ENCODE data around the gene JHY. TPM values are rescaled to one million over a fixed set of nuclear protein-coding genes. Genes with fewer than 3 reads are reported as not detected.
A peak's percentile ranks its signal among the peaks of the same experiment; 100 is the strongest.
"Not testable (repeated sequence)": the region's sequence is repeated elsewhere in the genome, so short reads cannot be mapped to it uniquely, and the experiment has no call there.

The JHY gene
- total RNA-seq, 2 experiments from 2014 or later, result 1.5 to 1.6 TPM

DNA sequence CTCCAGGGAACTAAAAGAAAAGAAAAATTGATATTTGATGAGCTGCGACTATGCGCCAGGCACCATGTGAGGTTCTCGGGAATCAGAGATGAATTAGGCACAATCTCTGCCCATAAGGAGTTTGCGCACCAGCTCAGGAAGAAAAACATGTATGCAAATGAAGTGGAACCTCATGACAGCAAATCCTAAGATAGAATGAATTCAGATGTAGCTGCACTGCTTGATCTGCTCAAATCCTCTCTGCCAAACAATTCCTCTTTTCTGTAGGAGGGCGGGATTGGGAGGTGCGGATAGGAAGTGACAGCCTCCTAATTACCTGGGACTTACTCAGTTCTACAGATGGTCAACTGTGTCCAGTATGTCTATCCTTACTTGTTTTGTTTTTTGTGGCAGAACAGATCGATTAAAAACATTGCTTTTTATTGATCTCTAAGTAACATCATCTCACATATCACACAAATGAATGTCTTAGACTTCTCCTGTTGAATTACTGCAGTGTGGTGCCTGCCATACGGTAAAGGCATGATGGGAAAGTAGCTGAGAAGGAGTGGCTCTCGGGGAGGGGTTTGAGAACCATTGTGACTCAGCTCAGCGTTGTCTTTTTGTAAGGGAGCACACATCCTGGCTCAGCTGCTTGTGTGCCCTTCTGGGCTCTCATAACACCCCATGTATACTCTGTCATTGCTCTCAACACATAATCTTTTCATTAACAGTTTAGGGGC, 30.3 kb upstream of the JHY start:
- H3K27me3 Mint-ChIP-seq (ENCODE audit: low read depth), result no peaks in the 10 kb centered on the region
- peak; percentile 64 for DNase-seq
- H3K9me3 Mint-ChIP-seq (ENCODE audit: insufficient read depth), result no peaks in the 10 kb centered on the region
- CTCF ChIA-PET, result interaction anchor here (0.9 to 15.0 kb wide), 38 partner anchors 8 to 312 kb away, joined by 3 to 469 read pairs (median 8); partner anchors contain the start of genes CRTAM, JHY and UBASH3B
- peak overlapping the region; percentile 82 for H3K27ac Mint-ChIP-seq
- ATAC-seq, result peak; percentile 29
- peaks cover 27% of the 10 kb centered on the region for H3K36me3 Mint-ChIP-seq (ENCODE audit: low read depth)
- H3K4me3 Mint-ChIP-seq, result peak overlapping the region; percentile 54
- H3K4me1 Mint-ChIP-seq (ENCODE audit: low read depth), result peaks cover 75% of the 10 kb centered on the region
- POLR2A ChIA-PET, result interaction anchor here (0.6 to 4.1 kb wide), 12 partner anchors 9 to 219 kb away, joined by 3 to 43 read pairs (median 4); partner anchors contain the start of gene CRTAM

GRCh38 chr11:122852796-122853160, 29.8 kb upstream of the JHY start:
- POLR2A ChIA-PET, result interaction anchor here (0.9 to 4.1 kb wide), 11 partner anchors 9 to 220 kb away, joined by 3 to 43 read pairs (median 4); partner anchors contain the start of gene CRTAM
- DNase-seq (no peak), ATAC-seq (no peak)
- Mint-ChIP-seq H3K4me1 (ENCODE audit: low read depth) (peaks cover 72% of the 10 kb centered on the region), H3K27ac (peak overlapping the region; percentile 82), H3K9me3 (ENCODE audit: insufficient read depth) (no peaks in the 10 kb centered on the region), H3K36me3 (ENCODE audit: low read depth) (peaks cover 31% of the 10 kb centered on the region), H3K27me3 (ENCODE audit: low read depth) (no peaks in the 10 kb centered on the region), H3K4me3 (peak overlapping the region; percentile 13)
- CTCF ChIA-PET, result interaction anchor here (0.9 to 15.0 kb wide), 37 partner anchors 8 to 275 kb away, joined by 3 to 469 read pairs (median 8); partner anchors contain the start of genes CRTAM, JHY and UBASH3B

DNA sequence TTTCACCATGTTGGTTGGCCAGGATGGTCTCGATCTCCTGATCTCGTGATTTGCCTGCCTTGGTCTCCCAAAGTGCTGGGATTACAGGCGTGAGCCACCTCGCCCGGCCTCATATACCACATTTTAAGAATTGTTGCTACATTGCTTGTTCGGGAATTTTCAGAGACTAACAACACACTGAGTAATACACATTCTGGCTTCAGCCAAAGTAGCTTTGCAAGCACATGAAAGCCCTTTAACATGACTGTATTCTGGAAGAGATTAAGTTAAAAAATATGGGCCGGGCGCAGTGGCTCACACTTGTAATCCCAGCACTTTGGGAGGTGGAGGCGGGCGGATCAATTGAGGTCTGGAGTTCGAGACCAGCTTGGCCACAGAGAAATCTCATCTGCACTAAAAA, 29.3 kb upstream of the JHY start:
- no peak for ATAC-seq
- ChIA-PET CTCF (interaction anchor here (0.8 to 15.0 kb wide), 41 partner anchors 9 to 625 kb away, joined by 3 to 469 read pairs (median 7); partner anchors contain the start of genes CRTAM and UBASH3B), POLR2A (interaction anchor here (0.9 to 4.1 kb wide), 9 partner anchors 10 to 220 kb away, joined by 3 to 43 read pairs (median 5); partner anchors contain the start of gene CRTAM)
- Mint-ChIP-seq H3K4me3 (no peak overlapping the region), H3K27ac (peak overlapping the region; percentile 44), H3K4me1 (ENCODE audit: low read depth) (peaks cover 67% of the 10 kb centered on the region), H3K36me3 (ENCODE audit: low read depth) (peaks cover 32% of the 10 kb centered on the region), H3K27me3 (ENCODE audit: low read depth) (no peaks in the 10 kb centered on the region), H3K9me3 (ENCODE audit: insufficient read depth) (no peaks in the 10 kb centered on the region)
- DNase-seq, result no peak

DNA sequence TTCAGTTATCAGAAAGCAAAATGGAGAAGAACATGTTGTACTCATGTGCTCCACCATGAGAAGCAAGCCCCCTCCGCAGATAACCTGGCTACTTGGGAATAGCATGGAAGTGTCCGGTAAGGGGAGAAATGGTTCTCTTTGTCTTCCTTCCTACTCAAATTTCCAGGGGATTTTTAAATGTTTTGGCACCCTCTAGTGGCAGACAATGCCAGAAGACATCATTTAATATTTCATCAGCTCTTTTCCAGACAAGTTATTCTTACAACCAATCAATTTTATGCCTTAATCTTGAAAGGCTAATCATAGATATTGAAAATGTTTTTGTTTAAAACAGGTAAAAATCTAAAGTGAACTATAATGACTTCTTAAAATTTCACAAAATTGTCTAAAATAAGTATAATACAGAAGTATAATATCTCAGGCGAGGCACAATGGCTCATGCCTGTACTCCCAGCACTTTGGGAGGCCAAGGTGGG, 28.6 kb upstream of the JHY start:
- Mint-ChIP-seq H3K9me3 (ENCODE audit: insufficient read depth) (no peaks in the 10 kb centered on the region), H3K4me1 (ENCODE audit: low read depth) (peaks cover 60% of the 10 kb centered on the region), H3K4me3 (no peak overlapping the region), H3K27me3 (ENCODE audit: low read depth) (no peaks in the 10 kb centered on the region), H3K36me3 (ENCODE audit: low read depth) (peaks cover 34% of the 10 kb centered on the region), H3K27ac (no peak overlapping the region)
- ATAC-seq (no peak), DNase-seq (peak; percentile 75)
- ChIA-PET CTCF (interaction anchor here (0.6 to 15.0 kb wide), 48 partner anchors 10 to 625 kb away, joined by 3 to 469 read pairs (median 6); partner anchors contain the start of genes CRTAM and UBASH3B), POLR2A (interaction anchor here (1.0 to 4.1 kb wide), 6 partner anchors 11 to 132 kb away, joined by 3 to 43 read pairs (median 4); partner anchors contain the start of gene CRTAM)

DNA sequence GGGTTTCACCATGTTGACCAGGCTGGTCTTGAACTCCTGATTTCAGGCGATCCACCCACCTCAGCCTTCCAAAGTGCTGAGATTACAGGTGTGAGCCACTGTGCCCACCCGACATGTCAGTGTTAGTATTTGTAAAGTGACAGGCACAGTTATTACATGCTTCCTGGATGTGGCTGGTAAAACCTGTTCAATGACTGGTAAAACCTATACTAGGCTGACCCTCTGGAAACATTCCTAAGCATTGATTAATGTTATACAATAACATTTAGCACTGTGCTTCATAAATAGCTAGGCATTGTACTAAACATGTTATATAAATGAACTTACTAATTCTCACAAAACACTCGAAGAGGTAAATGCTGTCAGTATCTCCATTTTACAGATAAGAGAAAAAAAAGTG, 20.9 kb upstream of the JHY start:
- no peaks in the 10 kb centered on the region for H3K9me3 Mint-ChIP-seq (ENCODE audit: insufficient read depth)
- peaks cover 25% of the 10 kb centered on the region for H3K36me3 Mint-ChIP-seq (ENCODE audit: low read depth)
- no peak overlapping the region for H3K27ac Mint-ChIP-seq
- ChIA-PET POLR2A (no interaction called here), CTCF (interaction anchor here (1.1 to 15.0 kb wide), 5 partner anchors 8 to 207 kb away, joined by 3 to 469 read pairs (median 76); no protein-coding TSS in a partner anchor)
- ATAC-seq, result no peak
- H3K4me3 Mint-ChIP-seq, result no peak overlapping the region
- H3K4me1 Mint-ChIP-seq (ENCODE audit: low read depth), result peaks cover 7% of the 10 kb centered on the region
- DNase-seq, result no peak
- H3K27me3 Mint-ChIP-seq (ENCODE audit: low read depth), result no peaks in the 10 kb centered on the region

DNA sequence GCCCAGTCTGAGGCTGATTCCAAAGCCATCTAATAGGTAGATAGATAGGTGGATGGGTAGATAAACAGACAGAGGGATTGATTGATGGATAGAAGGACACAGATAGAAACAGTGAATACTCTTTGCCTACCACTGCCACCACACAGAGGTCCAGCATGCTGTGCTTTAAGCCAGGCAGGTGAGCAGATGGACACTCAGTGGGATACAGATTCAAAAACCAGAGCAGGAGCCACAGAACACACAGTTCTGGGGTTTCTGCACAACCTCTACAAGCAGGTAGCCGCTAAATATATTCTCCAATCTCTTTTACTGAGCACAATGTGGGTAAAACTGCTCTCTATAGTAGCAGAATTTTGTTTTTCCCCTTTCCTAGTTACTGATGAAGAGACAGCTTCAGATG, 20.5 kb upstream of the JHY start:
- Mint-ChIP-seq H3K9me3 (ENCODE audit: insufficient read depth) (no peaks in the 10 kb centered on the region), H3K4me3 (no peak overlapping the region), H3K36me3 (ENCODE audit: low read depth) (peaks cover 25% of the 10 kb centered on the region), H3K4me1 (ENCODE audit: low read depth) (peaks cover 2% of the 10 kb centered on the region), H3K27me3 (ENCODE audit: low read depth) (no peaks in the 10 kb centered on the region), H3K27ac (no peak overlapping the region)
- no peak for ATAC-seq
- DNase-seq, result no peak
- CTCF ChIA-PET, result interaction anchor here (0.9 to 15.0 kb wide), 7 partner anchors 9 to 207 kb away, joined by 3 to 469 read pairs (median 16); no protein-coding TSS in a partner anchor
- POLR2A ChIA-PET, result no interaction called here

DNA sequence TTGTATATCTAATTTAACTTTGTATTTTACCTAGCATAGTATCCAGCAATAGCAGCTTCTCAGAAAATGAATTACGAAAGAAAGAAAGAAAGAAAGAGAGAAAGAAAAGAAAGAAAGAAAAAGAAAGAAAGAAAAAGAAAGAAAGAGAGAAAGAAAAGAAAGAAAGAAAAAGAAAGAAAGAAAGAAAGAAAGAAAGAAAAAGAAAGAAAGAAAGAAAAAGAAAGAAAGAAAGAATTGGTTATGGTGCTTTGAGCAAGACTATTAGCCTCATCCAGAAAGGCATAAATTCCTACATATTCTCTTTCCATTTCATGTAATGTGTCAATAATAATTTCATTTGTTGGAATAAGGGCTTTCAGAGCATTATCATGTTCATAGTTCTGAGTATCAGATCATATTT, 19.4 kb upstream of the JHY start:
- CTCF ChIA-PET, result interaction anchor here (0.6 to 15.0 kb wide), 29 partner anchors 10 to 228 kb away, joined by 3 to 469 read pairs (median 5); partner anchors contain the start of gene CRTAM
- not testable (repeated sequence) for H3K27me3 Mint-ChIP-seq (ENCODE audit: low read depth); H3K4me3 Mint-ChIP-seq; DNase-seq; H3K4me1 Mint-ChIP-seq (ENCODE audit: low read depth); ATAC-seq; H3K27ac Mint-ChIP-seq; H3K9me3 Mint-ChIP-seq (ENCODE audit: insufficient read depth)
- POLR2A ChIA-PET, result interaction anchor here (1.3 kb wide), 1 partner anchor 11 kb away, joined by 4 read pairs; no protein-coding TSS in a partner anchor
- H3K36me3 Mint-ChIP-seq (ENCODE audit: low read depth), result peaks cover 24% of the 10 kb centered on the region

DNA sequence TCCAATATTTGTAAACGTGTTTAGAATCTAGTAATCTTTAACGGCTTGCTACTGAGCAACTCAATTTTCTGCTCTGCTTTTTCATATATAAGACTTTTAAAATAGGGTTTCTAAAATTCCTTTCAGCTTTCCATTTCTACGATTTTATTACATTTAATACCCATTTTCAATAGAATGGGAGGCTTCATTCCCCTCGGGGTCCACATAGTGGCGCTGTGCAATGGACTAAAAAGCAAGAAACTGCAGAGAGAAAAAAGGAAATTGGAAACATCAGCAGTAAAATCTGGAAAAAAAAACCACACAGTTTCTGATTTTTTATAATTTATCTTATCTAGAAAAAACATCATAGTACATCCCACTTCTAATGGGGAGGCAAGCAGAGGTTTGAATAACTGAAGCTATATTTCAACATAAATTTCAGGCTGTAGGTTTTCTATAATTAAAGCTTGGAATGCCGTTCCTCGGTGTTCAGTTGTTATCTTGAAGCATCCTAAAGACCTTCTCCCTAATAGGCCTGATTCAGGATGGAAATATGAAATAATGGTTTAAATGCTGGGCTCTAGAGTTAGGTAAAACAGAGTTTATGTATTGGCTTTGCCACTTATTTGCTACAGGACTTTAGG, 18.7 kb upstream of the JHY start:
- no peak overlapping the region for H3K4me3 Mint-ChIP-seq
- POLR2A ChIA-PET, result interaction anchor here (1.3 kb wide), 1 partner anchor 11 kb away, joined by 4 read pairs; no protein-coding TSS in a partner anchor

GRCh38 chr11:122864386-122865115, 18.0 kb upstream of the JHY start:
- H3K4me3 Mint-ChIP-seq, result no peak overlapping the region
- no peaks in the 10 kb centered on the region for H3K27me3 Mint-ChIP-seq (ENCODE audit: low read depth)
- no peak for DNase-seq
- H3K36me3 Mint-ChIP-seq (ENCODE audit: low read depth), result peaks cover 28% of the 10 kb centered on the region
- no peak for ATAC-seq
- no peaks in the 10 kb centered on the region for H3K9me3 Mint-ChIP-seq (ENCODE audit: insufficient read depth)
- H3K4me1 Mint-ChIP-seq (ENCODE audit: low read depth), result no peaks in the 10 kb centered on the region
- CTCF ChIA-PET, result interaction anchor here (0.7 to 15.0 kb wide), 30 partner anchors 8 to 230 kb away, joined by 3 to 469 read pairs (median 4); no protein-coding TSS in a partner anchor
- no peak overlapping the region for H3K27ac Mint-ChIP-seq
- POLR2A ChIA-PET, result interaction anchor here (1.3 kb wide), 1 partner anchor 12 kb away, joined by 4 read pairs; no protein-coding TSS in a partner anchor

More for the DNA sequence above, 18.7 kb upstream of the JHY start:
- Mint-ChIP-seq H3K27me3 (ENCODE audit: low read depth) (no peaks in the 10 kb centered on the region), H3K36me3 (ENCODE audit: low read depth) (peaks cover 23% of the 10 kb centered on the region), H3K9me3 (ENCODE audit: insufficient read depth) (no peaks in the 10 kb centered on the region), H3K27ac (no peak overlapping the region), H3K4me1 (ENCODE audit: low read depth) (no peaks in the 10 kb centered on the region)
- CTCF ChIA-PET, result interaction anchor here (0.6 to 15.0 kb wide), 35 partner anchors 9 to 229 kb away, joined by 3 to 469 read pairs (median 4); partner anchors contain the start of gene CRTAM
- ATAC-seq (no peak), DNase-seq (peak; percentile 51)

DNA sequence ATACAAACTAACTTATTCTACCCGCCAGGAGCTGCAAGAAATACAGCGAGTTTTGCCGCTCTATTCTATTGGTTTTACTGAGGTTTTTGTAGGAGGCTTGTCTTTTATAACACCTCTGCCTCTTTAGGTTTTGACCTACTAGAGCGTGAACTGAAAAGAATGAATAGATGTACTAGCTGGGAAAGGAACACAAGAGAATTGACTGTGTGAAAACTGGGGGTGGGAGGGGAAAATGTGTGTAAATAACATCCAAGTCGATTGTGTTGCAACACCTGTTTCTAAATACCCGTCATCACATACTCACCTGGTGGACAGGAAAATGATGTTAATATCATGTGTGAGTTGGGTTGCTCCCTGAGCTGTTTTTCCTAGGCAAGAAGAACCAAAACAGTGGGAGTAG, 12.9 kb upstream of the JHY start:
- no peak overlapping the region for H3K4me3 Mint-ChIP-seq
- H3K4me1 Mint-ChIP-seq (ENCODE audit: low read depth), result no peaks in the 10 kb centered on the region
- peaks cover 22% of the 10 kb centered on the region for H3K36me3 Mint-ChIP-seq (ENCODE audit: low read depth)
- H3K9me3 Mint-ChIP-seq (ENCODE audit: insufficient read depth), result no peaks in the 10 kb centered on the region
- H3K27ac Mint-ChIP-seq, result no peak overlapping the region
- DNase-seq, result no peak
- no peaks in the 10 kb centered on the region for H3K27me3 Mint-ChIP-seq (ENCODE audit: low read depth)
- POLR2A ChIA-PET, result interaction anchor here (0.6 kb wide), 1 partner anchor 143 kb away, joined by 3 read pairs; no protein-coding TSS in a partner anchor
- ATAC-seq, result no peak
- CTCF ChIA-PET, result interaction anchor here (0.9 to 2.4 kb wide), 7 partner anchors 12 to 153 kb away, joined by 3 to 8 read pairs (median 4); no protein-coding TSS in a partner anchor

DNA sequence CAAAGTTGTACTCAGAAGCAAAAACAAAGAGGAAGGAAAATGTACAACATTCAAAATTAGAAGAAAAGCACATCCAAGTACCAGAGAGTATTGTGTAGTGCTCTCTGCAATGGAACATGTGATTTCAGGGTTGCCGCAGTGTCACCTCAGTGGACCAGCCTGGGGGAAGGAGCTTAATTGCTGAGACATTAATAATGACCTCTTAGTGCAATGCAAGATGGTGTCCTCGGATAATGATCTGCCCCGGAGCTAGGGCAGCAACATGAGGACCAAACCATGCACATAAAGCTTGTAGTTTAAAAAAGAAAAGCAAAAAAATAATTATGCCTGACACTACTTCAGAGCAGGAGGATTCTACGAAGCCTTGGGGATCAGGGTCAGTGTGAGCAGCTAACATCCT, 11.3 kb upstream of the JHY start:
- no peaks in the 10 kb centered on the region for H3K27me3 Mint-ChIP-seq (ENCODE audit: low read depth)
- peaks cover 16% of the 10 kb centered on the region for H3K36me3 Mint-ChIP-seq (ENCODE audit: low read depth)
- H3K9me3 Mint-ChIP-seq (ENCODE audit: insufficient read depth), result no peaks in the 10 kb centered on the region
- no peaks in the 10 kb centered on the region for H3K4me1 Mint-ChIP-seq (ENCODE audit: low read depth)
- ChIA-PET CTCF (interaction anchor here (0.8 to 2.4 kb wide), 6 partner anchors 14 to 291 kb away, joined by 3 to 6 read pairs (median 4); no protein-coding TSS in a partner anchor), POLR2A (no interaction called here)
- ATAC-seq (no peak), DNase-seq (no peak)
- no peak overlapping the region for H3K4me3 Mint-ChIP-seq
- no peak overlapping the region for H3K27ac Mint-ChIP-seq

Data from activated CD8-positive, alpha-beta T cell treated with anti-CD3 and anti-CD28 coated beads, Interleukin-2, amount 10 ng/mL, durations not matched to agents 7 days and 5 days (primary cell).